ENCODE measurements around the gene CTDSP1. TPM values are rescaled to one million over a fixed set of nuclear protein-coding genes. Genes with fewer than 3 reads are reported as not detected.
A peak's percentile ranks its signal among the peaks of the same experiment; 100 is the strongest.

Gene CTDSP1
- total RNA-seq, 1 donor from 2014 or later = 43.7 TPM

DNA sequence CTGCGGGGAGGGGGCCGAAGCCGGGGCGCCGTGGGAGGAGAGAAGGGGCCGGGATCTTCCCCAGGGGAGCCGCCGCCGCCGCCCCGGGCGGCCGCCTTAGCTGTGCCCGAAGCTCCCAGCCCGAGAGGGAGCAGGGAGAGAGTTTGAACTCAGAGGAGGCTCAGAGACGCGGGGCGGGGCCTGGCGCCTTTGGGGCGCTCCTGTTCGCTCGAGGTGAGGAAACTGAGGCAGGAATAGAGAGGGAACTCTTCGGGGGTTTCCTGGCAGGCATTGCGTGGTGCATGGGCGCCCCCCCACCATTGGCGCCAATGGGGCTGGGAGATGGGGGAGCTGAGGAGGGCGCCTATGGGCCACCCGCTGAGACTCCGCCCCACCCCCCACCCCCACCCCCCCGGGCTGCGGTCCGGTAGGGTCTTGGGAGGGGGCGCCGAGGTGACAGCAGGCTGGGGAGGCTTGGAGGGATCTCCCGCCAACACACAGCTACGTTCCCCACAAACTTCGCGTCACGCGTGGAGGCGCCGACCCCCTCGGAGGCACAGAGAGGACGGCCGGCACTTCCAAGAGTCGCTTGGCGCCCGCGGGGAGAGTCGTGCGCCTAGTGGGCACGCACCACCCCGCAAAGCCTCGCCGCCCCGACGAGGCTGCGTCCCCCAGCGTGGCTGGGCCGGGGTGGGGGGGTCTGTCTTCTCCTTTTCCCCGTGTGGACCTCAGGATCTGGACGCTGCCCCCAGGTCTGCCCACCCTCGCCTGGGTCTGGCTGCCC, 680 bp downstream of the CTDSP1 start:
- DNase-seq = no peak

DNA sequence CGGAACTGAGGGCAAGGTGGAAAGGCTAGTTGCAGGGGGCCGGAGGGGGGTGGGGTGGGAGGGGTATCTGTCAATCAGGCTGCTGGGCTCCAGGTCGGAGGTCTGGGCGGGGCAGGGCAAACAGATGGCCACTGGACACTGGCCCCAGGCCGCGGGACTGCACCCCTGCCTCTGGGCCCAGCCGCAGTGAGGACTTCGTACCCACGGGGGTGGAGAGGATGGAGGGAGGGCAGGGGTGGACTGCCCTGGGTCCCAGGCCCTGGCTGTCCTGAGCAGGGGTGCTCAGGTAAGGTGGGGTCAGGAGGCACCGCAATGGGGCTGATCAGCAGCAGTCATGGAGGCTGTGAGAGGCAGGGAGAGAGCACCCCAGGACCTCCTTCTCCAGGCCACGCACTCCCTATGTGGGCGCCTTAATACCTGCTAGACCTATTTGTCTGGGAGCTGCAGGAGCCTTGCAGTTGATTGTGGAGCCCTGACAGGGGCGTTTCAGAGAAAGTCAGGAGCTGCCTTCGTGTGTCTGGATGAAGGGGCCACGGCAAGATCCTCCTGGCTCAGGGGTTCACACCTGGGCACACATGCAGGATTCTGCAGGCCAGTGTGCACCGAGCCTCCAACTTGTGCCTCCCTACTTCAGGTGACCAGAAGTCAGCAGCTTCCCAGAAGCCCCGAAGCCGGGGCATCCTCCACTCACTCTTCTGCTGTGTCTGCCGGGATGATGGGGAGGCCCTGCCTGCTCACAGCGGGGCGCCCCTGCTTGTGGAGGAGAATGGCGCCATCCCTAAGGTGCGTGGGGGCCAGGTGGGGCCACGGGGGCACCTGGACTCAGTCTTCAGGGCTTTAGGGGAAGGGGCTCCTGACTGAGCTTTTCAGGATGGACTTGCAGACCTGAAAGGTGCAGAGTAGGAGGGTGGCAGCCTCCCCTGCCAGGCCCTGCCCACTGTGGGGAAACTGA, 1.5 kb downstream of the CTDSP1 start:
- DNase-seq = no peak

DNA sequence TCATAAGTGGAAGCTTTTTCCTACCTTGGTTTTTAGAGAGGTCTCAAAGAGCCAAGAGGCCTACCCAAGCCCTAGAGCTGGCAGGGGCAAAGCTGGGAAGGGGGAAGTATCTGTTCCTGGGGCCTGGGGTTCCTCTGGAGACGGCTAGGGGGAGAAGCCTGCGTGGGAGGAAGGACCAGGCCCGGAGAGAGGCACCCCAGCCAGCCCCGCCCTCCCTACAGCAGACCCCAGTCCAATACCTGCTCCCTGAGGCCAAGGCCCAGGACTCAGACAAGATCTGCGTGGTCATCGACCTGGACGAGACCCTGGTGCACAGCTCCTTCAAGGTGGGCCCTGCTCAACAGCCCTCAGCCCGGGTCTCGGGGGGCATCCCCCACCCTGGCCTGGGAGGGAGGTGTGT, 2.2 kb downstream of the CTDSP1 start:
- no peak for DNase-seq

DNA sequence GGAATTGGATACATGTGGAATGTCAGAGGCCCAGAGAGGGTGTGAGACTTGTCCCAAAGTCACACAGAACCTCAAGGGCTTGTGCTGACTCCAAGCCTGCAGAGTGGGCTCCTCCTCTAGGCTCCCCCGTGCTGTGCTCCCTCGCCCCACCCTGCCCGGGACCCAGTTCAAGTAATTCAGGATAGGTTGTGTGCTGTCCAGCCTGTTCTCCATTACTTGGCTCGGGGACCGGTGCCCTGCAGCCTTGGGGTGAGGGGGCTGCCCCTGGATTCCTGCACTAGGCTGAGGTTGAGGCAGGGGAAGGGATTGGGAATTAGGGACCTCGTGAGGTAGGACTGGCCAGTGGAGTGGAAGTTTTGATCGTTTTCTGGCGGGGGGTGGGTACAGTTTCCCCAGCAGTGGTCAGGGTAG, 2.8 kb downstream of the CTDSP1 start:
- no peak for DNase-seq

DNA sequence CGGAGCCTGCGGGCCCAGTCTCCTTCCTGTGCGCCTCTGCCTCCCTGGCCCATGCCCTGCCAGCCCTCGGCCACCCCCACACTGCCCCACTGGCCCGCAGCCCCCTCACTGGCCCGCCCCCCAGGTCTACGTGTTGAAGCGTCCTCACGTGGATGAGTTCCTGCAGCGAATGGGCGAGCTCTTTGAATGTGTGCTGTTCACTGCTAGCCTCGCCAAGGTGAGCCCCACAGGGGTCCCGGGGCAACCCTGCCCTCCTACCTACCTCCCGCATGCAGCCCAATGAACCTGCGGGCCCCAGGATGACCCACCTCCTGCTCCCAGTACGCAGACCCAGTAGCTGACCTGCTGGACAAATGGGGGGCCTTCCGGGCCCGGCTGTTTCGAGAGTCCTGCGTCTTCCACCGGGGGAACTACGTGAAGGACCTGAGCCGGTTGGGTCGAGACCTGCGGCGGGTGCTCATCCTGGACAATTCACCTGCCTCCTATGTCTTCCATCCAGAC, 3.3 kb downstream of the CTDSP1 start:
- DNase-seq = no peak

DNA sequence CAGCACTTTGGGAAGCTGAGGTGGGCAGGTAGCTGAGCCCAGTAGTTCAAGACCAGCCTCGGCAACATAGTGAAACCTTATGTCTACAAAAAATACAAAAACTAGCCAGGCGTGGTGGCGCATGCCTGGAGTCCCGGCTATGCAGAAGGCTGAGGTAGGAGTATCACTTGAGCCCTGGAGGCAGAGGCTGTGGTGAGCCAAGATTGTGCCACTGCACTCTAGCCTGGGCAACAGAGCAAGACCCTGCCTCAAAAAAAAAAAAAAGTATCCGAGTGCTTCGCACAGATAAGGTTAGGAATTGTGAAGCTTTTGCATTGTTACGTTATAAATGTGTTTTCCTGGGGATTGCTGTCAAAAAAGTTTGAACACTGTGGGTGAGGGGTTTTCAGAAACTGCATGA, 4.1 kb downstream of the CTDSP1 start:
- DNase-seq = no peak

DNA sequence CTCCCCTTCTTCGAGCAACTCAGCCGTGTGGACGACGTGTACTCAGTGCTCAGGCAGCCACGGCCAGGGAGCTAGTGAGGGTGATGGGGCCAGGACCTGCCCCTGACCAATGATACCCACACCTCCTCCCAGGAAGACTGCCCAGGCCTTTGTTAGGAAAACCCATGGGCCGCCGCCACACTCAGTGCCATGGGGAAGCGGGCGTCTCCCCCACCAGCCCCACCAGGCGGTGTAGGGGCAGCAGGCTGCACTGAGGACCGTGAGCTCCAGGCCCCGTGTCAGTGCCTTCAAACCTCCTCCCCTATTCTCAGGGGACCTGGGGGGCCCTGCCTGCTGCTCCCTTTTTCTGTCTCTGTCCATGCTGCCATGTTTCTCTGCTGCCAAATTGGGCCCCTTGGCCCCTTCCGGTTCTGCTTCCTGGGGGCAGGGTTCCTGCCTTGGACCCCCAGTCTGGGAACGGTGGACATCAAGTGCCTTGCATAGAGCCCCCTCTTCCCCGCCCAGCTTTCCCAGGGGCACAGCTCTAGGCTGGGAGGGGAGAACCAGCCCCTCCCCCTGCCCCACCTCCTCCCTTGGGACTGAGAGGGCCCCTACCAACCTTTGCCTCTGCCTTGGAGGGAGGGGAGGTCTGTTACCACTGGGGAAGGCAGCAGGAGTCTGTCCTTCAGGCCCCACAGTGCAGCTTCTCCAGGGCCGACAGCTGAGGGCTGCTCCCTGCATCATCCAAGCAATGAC, 4.8 kb downstream of the CTDSP1 start:
- no peak for DNase-seq

DNA sequence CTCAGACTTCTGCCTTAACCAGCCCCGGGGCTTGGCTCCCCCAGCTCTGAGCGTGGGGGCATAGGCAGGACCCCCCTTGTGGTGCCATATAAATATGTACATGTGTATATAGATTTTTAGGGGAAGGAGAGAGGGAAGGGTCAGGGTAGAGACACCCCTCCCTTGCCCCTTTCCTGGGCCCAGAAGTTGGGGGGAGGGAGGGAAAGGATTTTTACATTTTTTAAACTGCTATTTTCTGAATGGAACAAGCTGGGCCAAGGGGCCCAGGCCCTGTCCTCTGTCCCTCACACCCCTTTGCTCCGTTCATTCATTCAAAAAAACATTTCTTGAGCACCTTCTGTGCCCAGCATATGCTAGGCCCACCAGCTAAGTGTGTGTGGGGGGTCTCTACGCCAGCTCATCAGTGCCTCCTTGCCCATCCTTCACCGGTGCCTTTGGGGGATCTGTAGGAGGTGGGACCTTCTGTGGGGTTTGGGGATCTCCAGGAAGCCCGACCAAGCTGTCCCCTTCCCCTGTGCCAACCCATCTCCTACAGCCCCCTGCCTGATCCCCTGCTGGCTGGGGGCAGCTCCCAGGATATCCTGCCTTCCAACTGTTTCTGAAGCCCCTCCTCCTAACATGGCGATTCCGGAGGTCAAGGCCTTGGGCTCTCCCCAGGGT, 5.5 kb downstream of the CTDSP1 start:
- no peak for DNase-seq

DNA sequence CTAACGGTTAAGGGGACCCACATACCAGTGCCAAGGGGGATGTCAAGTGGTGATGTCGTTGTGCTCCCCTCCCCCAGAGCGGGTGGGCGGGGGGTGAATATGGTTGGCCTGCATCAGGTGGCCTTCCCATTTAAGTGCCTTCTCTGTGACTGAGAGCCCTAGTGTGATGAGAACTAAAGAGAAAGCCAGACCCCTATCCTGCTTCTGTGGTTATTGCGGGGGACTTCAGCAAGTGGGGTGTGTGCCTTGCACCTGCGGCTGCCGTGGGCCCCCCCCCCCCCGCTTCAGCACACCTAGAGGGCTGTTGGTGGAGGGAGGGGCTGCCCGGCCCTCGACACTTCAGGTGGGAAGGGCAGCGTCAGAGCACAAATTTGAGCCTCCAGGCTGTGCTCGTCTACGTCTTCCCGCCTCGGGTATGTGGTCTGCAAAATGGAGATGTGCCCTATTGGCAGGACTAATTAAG, 6.1 kb downstream of the CTDSP1 start:
- DNase-seq = no peak

DNA sequence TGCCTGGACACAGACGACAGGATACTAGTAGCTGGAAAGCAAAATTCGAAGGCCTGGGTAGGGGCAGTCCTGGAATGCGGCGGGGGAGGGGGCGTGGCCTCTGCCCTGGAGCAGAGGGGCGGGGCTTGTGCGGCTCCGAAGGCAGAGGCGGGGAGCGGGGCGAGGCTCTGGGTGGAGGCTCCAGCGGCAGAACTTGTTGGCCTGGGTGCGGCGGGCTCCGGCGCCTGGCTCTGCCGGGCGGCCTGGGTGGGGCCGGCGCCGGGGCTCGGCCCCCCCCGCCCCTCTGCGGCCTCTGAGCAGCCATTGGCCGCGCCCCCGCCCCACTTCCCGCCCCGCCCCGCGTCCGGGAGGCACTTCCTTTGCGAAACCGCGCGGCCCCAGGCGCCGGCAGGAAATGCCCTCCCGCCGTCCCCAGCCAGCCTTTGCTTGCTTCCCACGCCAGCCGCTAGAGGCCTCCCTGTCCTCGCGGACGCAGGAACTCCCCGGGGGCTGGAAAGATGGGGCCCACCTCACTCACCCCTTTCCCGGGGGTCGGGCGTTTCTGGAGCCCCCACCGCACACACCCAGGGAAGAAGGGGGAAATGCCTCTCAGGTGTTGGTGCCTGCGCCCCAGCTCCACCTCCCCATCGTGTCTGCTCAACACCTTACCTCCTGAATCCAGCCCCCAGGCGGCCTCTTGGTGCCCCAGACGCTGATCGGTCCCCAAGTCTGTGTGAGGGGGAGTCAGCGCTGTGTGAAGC, 6.7 kb downstream of the CTDSP1 start:
- peak; percentile 88 for DNase-seq

DNA sequence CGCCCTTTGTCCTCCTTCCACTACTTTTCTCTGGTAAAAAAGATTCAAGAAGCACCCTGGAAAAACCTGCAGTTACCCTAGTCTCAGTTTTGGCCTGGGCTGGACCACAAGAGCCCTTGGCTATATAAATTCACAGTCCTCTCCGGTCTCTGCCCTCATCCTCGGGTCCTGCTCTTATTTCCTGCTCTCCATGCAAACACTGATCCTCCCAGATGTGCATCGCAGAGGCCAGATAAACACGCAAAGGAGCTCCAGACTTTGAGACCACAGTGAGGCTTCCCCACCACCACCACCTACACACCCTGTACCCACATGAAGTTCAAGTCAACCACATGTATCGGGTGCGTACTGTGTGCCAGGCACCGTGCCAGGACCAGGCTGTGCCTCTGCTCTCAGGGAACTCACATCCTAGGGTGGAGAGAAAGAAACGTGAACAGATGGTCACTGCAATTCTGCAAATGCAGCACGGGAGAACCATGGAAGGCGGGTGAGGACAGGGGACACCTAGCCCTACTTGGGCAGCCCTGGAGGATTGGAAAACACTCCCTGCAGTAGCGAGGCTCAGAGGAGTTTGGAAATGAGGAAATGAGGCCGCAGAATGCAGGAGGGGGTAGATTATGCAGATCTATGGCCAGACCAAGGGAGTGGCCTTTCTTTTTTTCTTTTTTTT, 7.4 kb downstream of the CTDSP1 start:
- peak; percentile 80 for DNase-seq

DNA sequence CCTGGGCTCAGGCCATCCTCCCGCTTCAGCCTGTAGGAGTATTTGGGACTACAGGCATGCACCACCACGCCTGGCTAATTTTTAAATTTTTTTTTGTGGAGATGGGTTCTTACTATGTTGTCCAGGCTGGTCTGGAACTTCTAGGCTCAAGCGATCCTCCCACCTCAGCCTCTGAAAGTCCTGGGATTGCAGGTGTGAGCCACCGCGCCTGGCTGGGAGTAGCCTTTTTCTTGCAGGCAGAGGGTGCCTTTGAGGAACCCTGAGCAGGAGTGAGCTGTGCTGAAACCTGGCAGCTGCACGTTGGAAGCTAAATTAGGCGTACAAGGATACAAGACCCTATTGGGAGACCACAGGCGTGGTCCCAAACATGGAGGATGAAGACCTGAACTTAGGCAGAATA, 8.0 kb downstream of the CTDSP1 start:
- DNase-seq = no peak

DNA sequence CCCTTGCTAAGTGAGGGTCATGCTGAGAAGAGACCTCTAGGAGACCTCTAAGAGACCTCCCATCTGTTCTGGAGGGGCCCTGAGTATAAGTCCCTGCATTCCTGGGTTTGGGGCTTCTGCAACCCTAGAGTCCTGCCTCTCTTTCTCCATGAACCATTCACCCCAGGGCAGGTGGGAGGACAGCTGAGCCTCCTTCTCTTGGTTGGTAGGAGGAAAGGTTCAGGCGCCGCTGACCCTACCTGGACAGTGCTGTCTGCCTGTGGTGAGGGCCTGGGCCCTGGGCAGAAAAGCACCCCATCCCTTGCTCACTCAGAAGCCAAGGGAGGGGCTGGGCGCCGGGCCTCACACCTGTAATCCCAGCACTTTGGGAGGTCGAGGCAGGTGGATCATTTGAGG, 18.7 kb downstream of the CTDSP1 start:
- no peak for DNase-seq

DNA sequence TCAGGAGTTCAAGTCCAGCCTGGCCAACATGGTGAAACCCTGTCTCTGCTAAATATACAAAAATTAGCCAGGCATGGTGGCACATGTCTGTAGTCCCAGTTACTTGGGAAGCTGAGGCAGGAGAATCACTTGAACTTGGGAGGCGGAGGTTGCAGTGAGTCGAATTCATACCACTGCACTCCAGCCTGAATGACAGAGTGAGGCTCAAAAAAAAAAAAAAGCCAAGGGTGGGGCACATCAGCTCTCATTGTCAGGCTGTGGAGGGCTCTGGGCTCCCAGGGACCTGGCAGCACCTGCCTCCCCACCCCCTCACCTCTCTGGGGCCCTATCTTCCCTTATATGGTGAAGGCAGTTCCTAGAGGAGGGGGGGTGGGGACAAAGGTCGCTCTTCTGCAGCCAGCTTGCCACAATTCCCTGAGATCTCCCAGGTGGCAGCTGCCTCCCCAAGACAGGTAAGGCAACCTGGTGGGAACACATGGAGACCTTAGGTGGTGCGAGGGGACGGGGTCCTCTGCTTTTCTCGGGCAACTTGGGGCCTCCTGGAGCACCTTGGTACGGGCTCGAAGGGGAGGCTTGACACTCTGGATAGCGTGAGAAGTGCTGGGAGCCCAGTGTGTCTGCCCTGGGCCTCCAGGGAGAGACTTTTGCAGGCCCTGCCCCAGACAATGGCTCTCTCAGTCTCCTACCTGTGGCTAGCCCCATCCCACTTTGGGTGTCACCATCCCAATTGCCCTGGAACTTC, 19.2 kb downstream of the CTDSP1 start, which contains the start of gene VIL1:
TSS of gene VIL1 (plus strand) at position 407 of the 742 bp plus-strand sequence. CDS start 4,656 bp downstream, outside the sequence.
- DNase-seq = no peak

DNA sequence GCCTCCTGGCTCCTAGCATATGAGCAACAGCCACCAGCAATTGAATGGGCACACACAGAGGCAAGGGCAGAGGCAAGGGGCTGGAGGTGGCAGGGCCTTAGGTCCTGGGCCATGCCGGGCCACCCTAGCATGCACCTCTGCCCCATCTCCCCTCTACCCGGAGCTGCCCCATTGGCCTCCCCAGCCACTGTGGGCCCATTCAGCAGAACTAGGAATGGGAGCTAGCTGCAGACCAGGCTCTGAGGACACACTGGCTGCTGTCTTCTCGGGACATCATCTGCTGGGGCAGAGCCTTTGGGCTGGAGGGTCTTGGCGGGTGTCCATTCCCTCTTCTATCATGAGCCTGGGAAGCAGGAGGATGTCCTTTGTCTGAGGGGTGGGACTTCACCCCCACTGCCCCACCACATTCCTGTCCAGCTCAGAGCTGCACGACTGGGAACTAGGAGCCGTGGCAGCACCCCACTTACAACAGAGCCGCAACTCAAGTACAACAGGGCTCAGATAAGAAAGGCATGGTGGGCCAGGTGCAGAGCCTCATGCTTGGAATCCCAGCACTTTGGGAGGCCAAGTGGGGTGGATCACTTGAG, 20.1 kb downstream of the CTDSP1 start:
- no peak for DNase-seq

DNA sequence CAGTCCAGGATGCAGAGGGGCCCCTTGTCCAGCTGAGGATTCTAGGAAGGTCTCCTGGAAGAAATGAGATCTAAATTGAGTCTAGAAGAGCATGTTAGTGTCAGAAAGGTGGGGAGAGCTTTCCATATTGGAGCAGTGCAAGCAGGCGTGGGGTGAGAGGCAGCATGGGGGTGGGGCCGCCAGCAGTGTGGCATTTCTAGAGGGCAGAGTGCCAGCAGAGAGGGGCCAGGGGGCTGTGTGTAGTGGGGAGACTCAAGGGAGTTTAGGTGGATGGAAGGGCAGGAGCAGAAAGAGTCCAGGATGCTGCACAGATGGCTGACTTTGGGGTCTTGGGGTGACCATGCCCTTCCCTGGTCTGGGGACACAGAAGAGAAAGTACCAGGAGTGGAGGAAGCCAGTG, 21.4 kb downstream of the CTDSP1 start:
- no peak for DNase-seq

DNA sequence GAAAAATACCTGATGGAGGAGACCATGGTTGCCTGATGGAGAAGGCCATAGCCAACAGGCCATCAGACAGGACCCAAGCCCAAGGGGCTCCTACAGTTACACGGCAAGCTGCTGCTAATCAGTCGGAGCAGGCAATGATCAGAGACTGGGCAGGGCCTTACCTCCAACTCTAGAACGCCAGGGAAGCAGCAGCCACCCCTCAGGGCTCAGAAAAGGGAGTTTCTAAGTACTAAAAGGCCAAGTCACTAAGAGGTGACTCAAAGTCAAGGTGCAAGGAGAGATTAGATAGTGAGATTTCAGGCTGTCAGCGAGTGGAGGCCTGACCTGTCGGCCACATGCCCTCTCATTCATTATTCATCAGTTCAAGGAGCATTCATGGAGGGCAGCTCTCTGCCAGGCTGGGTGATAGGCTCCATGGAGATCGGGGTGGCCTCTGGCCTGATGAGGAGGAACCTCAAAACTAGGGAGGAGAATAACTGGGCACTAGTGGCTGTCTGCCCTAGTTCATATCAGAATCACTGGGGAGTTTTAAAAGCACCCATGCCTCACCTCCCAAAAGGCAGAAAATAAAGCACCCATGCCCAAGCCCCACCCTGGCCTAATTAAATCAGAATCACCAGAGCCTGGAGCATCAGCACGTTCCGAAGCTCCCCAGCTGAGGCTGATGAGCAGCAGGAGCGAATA, 22.9 kb downstream of the CTDSP1 start:
- DNase-seq = no peak

DNA sequence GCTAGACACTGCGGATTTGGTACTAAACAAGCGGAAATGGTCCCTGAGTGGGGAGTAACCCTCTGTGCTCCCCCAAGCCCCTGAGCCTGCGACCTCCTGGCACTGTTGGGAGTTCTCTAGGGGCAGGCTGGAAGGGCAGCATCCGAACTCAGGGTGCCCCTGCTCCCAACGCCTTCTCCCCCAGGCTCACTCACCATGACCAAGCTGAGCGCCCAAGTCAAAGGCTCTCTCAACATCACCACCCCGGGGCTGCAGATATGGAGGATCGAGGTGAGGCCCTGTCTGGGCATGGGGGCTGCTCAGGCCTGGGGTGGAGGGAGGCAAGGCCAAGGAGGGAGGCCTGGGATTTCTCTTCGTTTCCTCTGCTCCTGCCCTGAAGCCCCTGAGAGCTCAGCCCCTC, 23.9 kb downstream of the CTDSP1 start:
- DNase-seq = no peak

DNA sequence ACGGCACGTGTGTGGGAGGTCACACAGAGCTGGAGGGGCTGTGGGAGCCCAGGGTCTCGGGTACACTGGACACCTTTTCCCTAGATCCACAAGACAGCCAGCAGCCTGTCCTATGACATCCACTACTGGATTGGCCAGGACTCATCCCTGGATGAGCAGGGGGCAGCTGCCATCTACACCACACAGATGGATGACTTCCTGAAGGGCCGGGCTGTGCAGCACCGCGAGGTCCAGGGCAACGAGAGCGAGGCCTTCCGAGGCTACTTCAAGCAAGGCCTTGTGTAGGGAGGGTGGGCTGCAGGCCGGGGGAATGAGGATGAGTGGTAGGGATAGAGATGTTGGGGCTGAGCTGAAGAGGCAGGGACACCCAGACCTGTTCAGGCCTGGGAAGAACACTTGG, 25.9 kb downstream of the CTDSP1 start:
- no peak for DNase-seq

Measured in skin of body (tissue), 2 donors.